Activated CD4-positive, alpha-beta T cell treated with anti-CD3 and anti-CD28 coated beads, Interleukin-10, Interleukin-2, amounts not matched to agents 100 ng/mL and 50 ng/mL, durations not matched to agents 16 hours and 8 hours (primary cell): Measurements from ENCODE around the gene CCNB1.
A peak's percentile ranks its signal among the peaks of the same experiment; 100 is the strongest.
"Not testable (repeated sequence)": the region's sequence is repeated elsewhere in the genome, so short reads cannot be mapped to it uniquely, and the experiment has no call there.

Source experiments
- DNase-seq: peaks from one replicate; pipeline ENCODE4 v3.0.0-alpha.2; 2020

CCNB1 gene

DNA sequence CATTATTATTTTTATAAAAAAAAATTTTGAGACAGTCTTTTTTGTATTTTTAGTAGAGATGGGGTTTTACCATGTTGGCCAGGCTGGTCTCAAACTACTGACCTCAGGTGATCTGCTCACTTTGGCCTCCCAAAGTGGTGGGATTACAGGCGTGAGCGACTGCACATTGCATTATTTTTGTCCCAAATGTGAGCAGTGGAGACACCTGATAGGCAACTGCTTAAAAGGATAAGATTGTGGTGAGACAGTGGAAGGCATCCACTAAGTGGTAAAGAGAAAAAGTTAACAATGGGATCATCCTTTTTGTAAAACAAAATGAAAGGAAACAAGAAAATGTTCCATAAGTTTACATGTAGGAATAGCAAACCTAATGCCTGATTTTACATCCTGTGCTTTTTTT, 20.4 kb downstream of the CCNB1 start:
- no peak for DNase-seq

DNA sequence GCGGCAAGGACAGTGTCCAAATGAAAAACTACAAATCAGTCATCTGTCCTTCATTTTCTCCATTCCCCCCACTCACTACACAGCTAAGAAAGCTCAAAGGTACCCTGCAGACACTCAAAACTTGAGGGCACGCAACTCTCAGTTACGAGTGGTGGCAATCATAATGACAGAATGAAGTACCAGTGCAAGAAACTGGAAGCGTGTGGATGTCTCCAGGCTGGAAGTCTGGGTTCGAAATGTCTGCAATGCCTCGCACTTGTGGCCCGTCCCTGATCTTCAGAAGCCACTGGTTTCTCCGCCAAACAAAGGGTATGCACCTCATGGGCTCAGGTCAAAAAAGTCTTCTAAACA, 21.8 kb downstream of the CCNB1 start:
- no peak for DNase-seq

DNA sequence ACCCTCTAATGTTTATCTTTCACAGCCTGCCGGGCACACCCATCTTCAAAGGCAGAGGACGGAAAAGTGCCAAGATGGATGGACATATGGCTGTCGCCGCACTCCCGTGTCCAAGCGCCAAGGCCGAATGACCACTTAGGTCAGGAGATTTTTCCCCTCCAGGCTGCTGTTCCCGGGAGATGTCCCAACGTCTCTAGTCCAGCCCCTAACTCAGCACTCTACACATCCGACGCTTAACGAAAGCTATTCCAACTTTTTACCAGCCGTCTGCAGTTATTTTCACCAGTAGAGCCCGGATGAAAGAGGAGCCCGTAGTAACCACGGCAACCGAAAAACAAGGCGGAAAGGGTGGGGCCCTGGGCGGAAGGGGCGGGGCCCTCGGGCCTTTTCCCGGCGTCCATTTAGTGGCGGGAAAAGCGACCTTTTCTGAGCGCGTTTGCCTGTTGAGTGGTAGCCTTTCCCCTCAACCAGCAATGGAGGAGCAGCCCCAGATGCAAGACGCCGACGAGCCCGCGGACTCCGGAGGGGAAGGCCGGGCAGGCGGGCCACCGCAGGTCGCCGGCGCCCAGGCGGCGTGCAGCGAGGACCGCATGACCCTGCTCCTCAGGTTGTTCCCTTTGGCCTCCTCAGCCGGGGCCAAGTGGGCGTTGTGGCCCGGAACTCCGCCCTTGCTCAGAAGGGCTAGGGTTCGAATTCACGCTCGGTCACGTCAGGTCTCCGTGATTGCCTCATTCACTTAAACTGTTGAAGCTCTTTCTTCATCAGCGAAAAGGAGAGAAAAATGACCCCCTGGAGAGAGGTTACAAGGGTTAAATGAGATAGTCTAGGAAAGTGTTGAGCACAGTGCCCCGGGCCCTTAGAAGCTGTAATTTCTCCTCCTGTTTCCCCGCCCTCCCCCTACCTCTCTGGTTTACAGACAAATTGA, 22.5 kb downstream of the CCNB1 start, which contains the start of gene CENPH:
CENPH (plus strand) TSS at position 422 of the 925 bp plus-strand sequence; CDS start at position 474, 52 bp downstream.
- peak; percentile 95 for DNase-seq

DNA sequence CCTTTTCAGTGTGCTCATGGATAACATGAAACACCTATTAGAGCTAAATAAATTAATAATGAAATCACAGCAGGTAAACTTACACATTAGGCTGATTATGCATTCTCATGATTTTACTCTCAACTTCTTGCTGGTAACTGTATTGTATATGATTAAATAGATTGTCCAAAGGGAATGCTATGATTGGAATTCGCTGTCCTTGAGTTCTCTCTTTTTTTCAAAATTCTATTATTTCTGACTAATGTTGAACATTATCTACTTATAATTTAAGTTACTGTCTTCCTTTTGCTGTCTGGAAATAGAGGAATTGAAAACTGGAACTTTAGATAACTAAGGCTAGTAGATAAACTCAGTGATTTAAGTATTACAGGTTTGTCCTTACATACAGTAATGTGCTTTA, 35.5 kb downstream of the CCNB1 start:
- no peak for DNase-seq

DNA sequence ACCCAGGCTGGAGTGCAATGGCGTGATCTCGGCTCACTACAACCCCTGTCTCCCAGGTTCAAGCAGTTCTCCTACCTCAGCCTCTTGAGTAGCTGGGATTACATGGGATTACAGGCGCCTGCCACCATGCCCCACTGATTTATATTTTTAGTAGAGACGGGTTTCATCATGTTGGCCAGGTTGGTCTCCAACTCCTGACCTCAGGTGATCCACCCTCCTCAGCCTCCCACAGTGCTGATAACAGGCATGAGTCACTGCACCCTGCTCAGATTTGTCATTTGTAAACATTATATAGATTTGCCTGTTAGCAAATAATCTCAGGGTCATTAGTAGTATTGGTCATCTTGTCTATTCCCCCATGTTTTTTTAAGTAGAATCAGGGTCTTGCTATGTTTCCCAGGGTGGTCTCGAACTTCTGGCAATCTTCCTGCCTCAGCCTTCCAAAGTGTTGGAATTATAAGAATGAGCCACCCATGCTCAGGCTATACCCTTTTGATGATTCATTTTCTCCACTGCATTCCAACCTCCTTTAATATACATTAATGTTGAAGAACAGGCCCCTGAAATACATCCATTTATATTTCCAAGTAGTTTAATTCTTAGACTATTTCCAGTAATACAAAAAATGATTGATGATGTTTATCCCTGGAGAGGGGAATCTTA, 39.7 kb downstream of the CCNB1 start:
- no peak for DNase-seq

DNA sequence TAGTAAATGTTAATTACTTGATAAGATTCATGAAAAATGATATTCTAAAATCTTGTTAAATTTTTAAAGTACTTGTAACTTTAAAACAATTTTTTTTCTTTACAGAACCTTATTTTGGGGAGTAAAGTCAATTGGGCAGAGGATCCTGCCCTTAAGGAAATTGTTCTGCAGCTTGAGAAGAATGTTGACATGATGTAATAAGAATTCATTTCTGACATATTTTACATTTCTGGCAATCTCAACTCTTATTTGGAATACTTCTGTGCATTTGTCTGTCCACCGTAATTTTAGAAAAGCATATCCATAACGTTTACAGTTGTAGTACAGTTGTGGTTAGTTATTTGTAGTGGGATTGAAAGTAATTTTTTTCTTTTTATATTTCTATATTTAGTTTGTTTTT, 42.7 kb downstream of the CCNB1 start:
- DNase-seq: no peak

DNA sequence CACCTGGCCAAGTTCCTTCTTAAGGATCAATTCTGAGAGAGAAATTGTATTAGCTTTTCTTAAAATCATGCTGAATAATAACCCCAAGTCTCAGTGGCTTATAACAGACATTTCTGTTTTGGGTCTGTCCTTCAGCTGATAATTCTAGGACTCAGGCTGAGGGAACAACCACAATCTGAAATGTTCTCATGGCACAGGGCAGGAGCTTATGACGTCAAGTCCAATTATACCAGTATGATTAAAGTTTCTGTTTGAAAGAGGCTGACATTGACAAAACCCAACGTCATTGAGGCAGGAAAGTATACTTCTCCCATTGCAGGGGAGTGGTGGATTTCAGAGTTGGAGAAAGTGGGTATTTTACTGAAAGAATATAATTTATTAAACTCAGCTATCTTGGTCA, 44.2 kb downstream of the CCNB1 start:
- no peak for DNase-seq

DNA sequence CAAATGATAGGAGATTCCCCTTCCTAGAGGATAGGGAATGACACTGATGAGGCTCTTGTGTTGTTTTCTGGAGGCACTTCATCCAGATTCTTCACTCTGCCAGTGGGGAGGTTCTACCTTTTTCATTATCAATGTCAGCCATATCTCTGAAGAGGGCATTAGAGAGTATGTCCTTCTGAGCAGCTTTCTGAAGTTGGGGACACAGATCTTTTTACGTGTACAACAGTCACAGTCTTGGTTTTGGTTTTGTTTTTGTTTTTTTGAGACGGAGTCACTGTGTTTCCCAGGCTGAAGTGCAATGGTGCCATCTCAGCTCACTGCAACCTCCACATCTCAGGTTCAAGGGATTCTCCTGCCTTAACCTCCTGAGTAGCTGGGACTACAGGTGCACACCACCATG, 45.1 kb downstream of the CCNB1 start:
- no peak for DNase-seq

DNA sequence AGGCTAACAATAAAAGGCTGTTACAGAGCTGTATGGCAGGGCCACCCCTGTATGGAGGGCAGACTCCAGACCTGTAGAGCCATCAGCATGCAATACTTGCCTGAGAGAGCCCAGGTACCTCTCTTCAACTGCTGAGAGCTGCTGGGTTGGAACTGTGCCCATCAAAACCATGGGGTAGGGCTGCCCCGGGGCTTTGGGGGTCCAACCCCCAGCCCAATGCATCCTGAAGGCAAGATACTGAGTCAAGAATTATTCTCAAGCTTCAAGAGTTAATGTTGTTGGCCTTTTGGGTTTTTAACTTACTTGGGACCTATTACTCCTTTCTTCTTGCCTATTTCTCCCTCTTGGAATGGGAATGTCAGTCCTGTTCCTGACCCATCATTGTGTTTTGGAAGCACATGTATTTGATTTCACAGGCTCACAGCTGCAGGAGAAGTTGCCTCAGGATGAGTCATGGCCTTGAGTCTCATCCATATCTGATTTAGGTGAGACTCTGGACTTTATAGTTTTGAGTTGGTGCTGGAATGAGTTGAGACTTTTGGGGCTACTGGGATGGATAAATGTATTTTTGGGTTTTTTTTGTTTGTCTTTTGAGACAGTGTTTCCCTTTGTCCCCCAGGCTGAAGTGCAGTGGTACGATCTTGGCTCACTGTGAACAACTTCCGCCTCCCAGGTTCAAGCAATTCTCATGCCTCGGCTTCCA, 46.7 kb downstream of the CCNB1 start:
- DNase-seq: no peak

DNA sequence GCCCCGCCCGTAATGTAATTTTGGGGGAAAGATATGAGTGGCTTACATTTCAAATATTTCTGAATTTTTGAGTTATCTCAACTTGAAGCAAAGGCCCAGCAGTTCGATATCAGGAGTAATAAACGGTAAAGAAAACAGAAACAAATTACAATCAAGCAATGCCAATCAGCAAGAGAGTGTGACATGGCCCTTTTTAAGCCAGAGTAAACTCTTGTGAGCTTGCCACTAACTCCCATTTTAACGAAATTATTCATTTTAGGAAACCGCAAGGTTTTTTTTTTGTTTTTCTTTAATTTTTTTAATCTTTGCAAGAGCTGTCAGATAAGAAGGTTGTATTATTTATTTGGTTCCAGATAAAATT, 50.2 kb downstream of the CCNB1 start:
- DNase-seq: peak; percentile 19

DNA sequence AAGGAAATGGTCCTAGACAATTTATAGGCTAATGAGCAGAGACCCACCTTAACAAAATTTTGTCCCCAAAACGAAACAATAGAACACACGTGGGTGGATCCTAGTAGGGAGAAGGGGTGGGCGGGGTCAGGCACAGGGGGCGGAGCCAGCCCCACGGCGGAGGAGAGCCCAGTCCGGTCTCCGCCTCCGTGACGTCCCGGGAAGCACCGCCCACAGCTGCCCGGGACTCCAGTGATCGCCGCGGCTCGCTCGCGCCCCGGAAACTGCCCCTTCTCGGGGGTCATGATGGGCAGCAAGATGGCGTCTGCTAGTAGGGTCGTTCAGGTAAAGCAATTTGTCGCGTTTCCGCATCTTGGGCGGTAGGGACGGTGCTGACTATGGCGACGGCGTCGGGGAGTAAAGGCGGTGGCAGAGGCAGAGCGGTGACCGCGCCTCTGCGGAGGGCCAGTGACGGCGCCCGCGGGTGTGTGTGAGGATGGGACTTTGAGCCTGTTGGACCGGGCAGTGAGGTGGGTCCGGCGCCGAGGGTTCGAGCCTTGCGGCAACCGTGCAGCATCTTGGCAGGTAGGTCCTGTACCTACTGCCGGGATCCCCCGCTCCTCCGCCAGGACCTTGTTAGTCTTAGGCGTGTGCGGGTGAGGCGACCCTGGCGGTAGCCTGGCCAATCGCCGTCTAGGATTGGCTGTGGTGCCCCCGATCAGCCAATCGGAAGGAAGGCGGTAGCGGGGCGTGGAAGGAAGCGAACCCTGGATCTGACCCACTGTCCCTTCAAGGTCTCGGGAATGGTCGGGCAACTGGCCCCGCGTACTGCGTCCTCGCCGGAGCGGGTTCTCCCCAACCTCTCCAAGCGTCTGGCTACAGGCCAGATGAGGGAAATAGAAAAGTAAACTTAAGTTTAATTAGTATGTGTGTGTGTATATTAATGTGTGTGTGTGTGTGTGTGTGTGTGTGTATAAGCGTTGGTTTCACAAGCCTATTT, 50.9 kb downstream of the CCNB1 start:
- DNase-seq: peak; percentile 98

DNA sequence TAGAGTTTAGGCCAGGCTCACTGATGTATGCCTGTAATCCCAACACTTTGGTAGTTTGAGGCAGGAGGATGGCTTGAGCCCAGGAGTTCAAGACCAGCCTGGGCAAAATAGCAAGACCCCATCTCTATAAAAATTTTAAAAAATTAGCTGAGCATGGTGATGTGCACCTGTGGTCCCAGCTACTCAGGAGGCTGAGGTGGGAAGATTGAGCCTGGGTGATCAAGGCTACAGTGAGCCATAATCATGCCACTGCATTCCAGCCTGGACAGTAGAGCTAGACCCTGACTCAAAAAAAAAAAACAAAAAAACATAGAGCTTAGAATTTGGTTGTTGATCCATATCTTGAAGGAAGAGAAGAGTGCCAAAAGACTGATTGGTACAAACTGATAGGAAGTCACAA, 53.0 kb downstream of the CCNB1 start:
- DNase-seq: no peak

DNA sequence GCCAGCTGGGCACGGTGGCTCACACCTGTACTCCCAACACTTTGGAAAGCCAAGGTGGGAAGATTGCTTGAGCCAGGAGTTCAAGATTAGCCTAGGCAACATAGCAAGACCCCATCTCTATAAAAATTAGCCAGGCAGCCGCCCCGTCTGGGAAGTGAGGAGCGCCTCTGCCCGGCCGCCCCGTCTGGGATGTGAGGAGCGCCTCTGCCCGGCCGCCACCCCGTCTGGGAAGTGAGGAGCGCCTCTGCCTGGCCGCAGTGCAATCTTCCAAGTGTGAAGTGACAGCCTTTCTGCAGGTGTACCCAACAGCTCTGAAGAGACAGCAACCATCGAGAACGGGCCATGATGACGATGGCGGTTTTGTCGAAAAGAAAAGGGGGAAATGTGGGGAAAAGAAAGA, 53.4 kb downstream of the CCNB1 start:
- DNase-seq: not testable (repeated sequence)

DNA sequence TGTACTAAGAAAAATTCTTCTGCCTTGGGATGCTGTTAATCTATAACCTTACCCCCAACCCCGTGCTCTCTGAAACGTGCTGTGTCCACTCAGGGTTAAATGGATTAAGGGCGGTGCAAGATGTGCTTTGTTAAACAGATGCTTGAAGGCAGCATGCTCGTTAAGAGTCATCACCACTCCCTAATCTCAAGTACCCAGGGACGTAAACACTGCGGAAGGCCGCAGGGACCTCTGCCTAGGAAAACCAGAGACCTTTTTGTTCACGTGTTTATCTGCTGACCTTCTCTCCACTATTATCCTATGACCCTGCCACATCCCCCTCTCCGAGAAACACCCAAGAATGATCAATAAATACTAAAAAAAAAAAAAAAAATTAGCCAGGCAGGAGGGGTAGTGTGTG, 53.9 kb downstream of the CCNB1 start:
- not testable (repeated sequence) for DNase-seq

DNA sequence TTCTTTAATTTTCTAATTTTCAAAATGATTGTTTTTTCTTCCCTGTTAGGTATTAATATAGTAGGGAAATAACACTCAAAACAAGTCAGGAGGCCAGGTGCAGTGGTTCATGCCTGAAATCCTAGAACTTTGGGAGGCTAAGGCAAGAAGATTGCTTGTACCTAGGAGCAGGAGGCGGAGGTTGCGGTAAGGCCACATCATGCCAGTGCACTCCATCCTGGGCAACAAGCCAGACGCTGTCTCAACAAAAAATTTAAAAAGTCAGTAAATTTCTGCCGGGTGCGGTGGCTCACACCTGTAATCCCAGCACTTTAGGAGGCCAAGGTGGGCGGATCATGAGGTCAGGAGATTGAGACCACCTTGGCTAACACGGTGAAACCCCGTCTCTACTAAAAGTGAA, 57.6 kb downstream of the CCNB1 start:
- no peak for DNase-seq

DNA sequence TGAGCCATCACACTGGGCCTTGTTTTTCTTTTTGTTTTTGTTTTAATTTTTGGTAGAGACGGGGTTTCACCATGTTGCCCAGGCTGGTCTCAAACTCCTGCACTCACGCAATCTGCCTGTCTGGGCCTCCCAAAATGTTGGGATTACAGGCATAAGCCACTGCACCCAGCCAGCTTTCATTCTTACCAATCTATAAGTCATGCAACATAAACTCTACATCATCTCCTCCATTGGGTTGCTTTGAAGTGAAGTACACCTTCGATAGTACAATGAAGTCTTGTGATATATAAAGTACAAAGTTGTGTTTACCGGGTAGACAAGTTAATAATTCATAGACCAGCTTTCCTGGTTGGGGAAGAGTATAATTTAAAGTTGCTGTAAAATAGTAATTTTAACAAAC, 58.9 kb downstream of the CCNB1 start:
- DNase-seq: no peak
